OCI-LY3 (cell line): ENCODE measurements around the gene SPOCK3.

Experiments used
- H2AFZ ChIP-seq: fragments of 200-600, 300-600 bp; shearing (Covaris generic); 2 replicates; pipeline ENCODE4 v1.6.0; 2014; ENCODE audit warnings: antibody characterized with exemption, low read depth, low read length
- H3K27ac ChIP-seq: fragments of 200-600, 300-600 bp; sonication (generic); 2 replicates; pipeline ENCODE4 v1.5.1; 2014; ENCODE audit warnings: mild to moderate bottlenecking, low read length, moderate library complexity, mixed read lengths
- H3K27me3 ChIP-seq: fragments of 200-600, 300-600 bp; sonication (generic); 2 replicates; pipeline ENCODE4 v1.6.1; 2014; ENCODE audit warnings: low read depth, low read length, mixed read lengths
- H3K36me3 ChIP-seq: fragments of 200-600, 300-600 bp; sonication (generic); replicated peaks from 2 replicates; pipeline ENCODE3; 2014; ENCODE audit warnings: low read depth, low read length, mixed read lengths
- H3K4me1 ChIP-seq: fragments of 300-600, 200-600 bp; sonication (generic); 2 replicates; pipeline ENCODE4 v1.6.1; 2014; ENCODE audit warnings: low read length, mixed read lengths
- H3K4me2 ChIP-seq: fragments of 200-600, 300-600 bp; sonication (generic); 2 replicates; pipeline ENCODE4 v1.6.1; 2014; ENCODE audit warnings: low read length, mixed read lengths
- H3K4me3 ChIP-seq: fragments of 300-600, 200-600 bp; sonication (generic); 2 replicates; pipeline ENCODE4 v1.5.1; 2014; ENCODE audit warnings: antibody characterized with exemption, mild to moderate bottlenecking, low read length, moderate library complexity
- H3K79me2 ChIP-seq: fragments of 300-600, 200-600 bp; shearing (Covaris generic); 2 replicates; pipeline ENCODE4 v1.6.1; 2014; ENCODE audit warnings: mild to moderate bottlenecking, low read length, mixed read lengths
- H3K9ac ChIP-seq: fragments of 300-600, 200-600 bp; shearing (Covaris generic); 2 replicates; pipeline ENCODE4 v1.6.0; 2014; ENCODE audit warnings: mild to moderate bottlenecking, low read length, moderate library complexity
- H3K9me3 ChIP-seq: fragments of 200-600, 300-600 bp; shearing (Covaris generic); 2 replicates; pipeline ENCODE4 v1.6.1; 2014; ENCODE audit warnings: low read length, mixed read lengths; ENCODE audit not compliant: insufficient read depth
- H4K20me1 ChIP-seq: fragments of 200-600, 300-600 bp; sonication (generic); 2 replicates; pipeline ENCODE4 v1.6.1; 2016; ENCODE audit warnings: low read length, mixed read lengths; ENCODE audit not compliant: insufficient read depth
- CTCF ChIP-seq: fragments of 200-600, 300-600 bp; sonication (generic); IDR thresholded peaks from 2 replicates; pipeline ENCODE4 v1.5.1; 2014; ENCODE audit warnings: antibody characterized with exemption, low read length, low read depth
- EZH2phosphoT487 ChIP-seq: fragments of 200-600 bp; shearing (Covaris generic); IDR thresholded peaks from 2 replicates; pipeline ENCODE4 v1.6.1; 2018; ENCODE audit warnings: antibody characterized with exemption, mixed run types, low read depth

SPOCK3 gene

GRCh38 chr4:167021545-167022155, 212.6 kb downstream of the SPOCK3 start:
- no peaks in the 10 kb centered on the region for H4K20me1 ChIP-seq
- H3K4me3 ChIP-seq = peak overlapping the region; percentile 25; the same call in 1 of the 2 replicates
- H3K9ac ChIP-seq = no peak overlapping the region
- H3K27ac ChIP-seq = no peak overlapping the region
- no peaks in the 10 kb centered on the region for H3K79me2 ChIP-seq
- H3K27me3 ChIP-seq = no peaks in the 10 kb centered on the region
- H3K4me1 ChIP-seq = peaks cover 7% of the 10 kb centered on the region
- no peaks in the 10 kb centered on the region for H3K36me3 ChIP-seq
- peak overlapping the region; percentile 58 for H3K4me2 ChIP-seq
- TF ChIP-seq EZH2phosphoT487 = no peak
- peak; percentile 98 for TF ChIP-seq CTCF
- H3K9me3 ChIP-seq = no peaks in the 10 kb centered on the region
- peak overlapping the region; percentile 37 for H2AFZ ChIP-seq

GRCh38 chr4:167020410-167020809, 213.9 kb downstream of the SPOCK3 start:
- no peak overlapping the region for H3K9ac ChIP-seq

GRCh38 chr4:167014944-167015343, 219.3 kb downstream of the SPOCK3 start:
- H3K4me3 ChIP-seq = no peak overlapping the region
- TF ChIP-seq EZH2phosphoT487 (no peak), CTCF (peak; percentile 52)
- H3K4me2 ChIP-seq = no peak overlapping the region
- H3K27ac ChIP-seq = no peak overlapping the region
- no peaks in the 10 kb centered on the region for H3K27me3 ChIP-seq
- no peak overlapping the region for H2AFZ ChIP-seq
- H4K20me1 ChIP-seq = no peaks in the 10 kb centered on the region
- peaks cover 9% of the 10 kb centered on the region for H3K4me1 ChIP-seq
- H3K36me3 ChIP-seq = no peaks in the 10 kb centered on the region
- no peaks in the 10 kb centered on the region for H3K9me3 ChIP-seq
- H3K9ac ChIP-seq = no peak overlapping the region
- no peaks in the 10 kb centered on the region for H3K79me2 ChIP-seq

More at GRCh38 chr4:167020410-167020809, 213.9 kb downstream of the SPOCK3 start:
- Histone ChIP-seq H3K4me3 (no peak overlapping the region), H3K36me3 (no peaks in the 10 kb centered on the region), H3K9me3 (no peaks in the 10 kb centered on the region), H3K4me2 (no peak overlapping the region), H4K20me1 (no peaks in the 10 kb centered on the region), H3K27me3 (no peaks in the 10 kb centered on the region), H3K4me1 (peaks cover 7% of the 10 kb centered on the region), H3K79me2 (no peaks in the 10 kb centered on the region), H3K27ac (no peak overlapping the region), H2AFZ (peak overlapping the region; percentile 10; the same call in 1 of the 2 replicates)
- TF ChIP-seq EZH2phosphoT487 (no peak), CTCF (peak; percentile 71)

DNA sequence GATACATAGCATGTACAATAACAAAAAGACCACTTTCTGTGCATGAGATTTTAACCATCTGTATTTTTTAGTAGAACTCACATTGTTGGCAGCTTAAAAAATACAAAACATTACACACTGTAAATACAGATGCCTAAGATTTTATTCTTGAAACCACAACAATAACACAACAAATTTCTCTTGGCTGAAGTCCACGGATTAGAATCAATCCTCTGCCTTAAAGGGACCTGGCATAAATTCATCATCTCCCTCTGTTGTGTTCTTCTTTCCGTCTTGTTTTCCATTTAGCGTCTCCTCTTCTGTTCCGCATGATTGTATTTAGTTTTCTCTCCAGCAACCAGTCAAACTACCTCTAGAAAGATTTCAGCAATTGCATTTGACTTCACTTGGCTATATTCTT, 231.0 kb downstream of the SPOCK3 start:
- Histone ChIP-seq H3K79me2 (no peaks in the 10 kb centered on the region), H3K9ac (no peak overlapping the region), H3K9me3 (no peaks in the 10 kb centered on the region), H4K20me1 (no peaks in the 10 kb centered on the region), H3K4me3 (no peak overlapping the region), H3K4me2 (no peak overlapping the region), H3K27me3 (no peaks in the 10 kb centered on the region), H3K4me1 (no peaks in the 10 kb centered on the region), H2AFZ (no peak overlapping the region), H3K27ac (no peak overlapping the region), H3K36me3 (no peaks in the 10 kb centered on the region)
- TF ChIP-seq EZH2phosphoT487 (no peak), CTCF (no peak)
